GM20431 (cell line): ENCODE measurements around the gene RBFOX2.

Experiments used
- in situ Hi-C: fragments of 300-500 bp; cut with MseI, MboI; formaldehyde crosslinking; loops from one replicate; pipeline ENCODE4 v1.15.0; 2020; ENCODE audit warnings: low sequenced_read_pairs; ENCODE audit not compliant: unreplicated experiment

Gene RBFOX2

DNA sequence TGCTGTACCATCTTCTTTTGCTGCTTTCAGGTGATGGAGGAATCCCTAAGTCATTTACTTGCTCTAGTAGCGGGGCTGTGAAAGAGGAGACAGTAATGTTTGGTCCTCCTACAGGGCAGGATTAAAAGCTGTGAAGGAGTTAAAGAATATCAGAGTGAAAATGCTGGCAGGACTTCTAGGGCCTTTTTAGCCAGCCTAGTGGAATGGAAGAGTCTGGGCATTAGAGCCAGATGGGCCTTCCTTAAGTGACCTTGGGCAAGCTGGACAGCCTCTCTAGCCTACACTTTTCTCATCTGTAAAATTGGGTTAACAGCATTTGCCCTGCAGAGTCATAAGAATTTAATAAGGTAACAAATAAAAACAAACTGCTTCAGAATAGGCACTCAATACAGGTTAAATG is 114.7 kb downstream of the RBFOX2 start:
- in situ Hi-C loops, result no loop called here

DNA sequence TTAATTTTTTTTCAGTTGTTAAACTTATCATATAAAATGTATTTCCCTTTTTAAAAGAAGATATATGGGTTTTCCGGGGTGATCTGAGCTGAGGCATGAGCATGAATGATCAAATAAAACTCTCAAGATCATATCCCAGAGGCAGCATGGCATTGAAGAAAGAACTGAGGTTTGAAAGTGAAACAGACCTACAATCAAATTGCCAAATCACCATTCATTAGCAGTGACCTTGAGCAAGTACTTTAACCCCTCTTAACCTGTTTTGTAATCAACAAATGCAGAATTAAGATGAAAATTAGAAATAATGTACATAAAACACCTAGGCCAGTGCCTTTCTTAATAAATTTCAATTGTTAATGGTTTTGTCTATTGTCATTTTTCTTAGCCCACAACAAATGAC is 116.0 kb downstream of the RBFOX2 start:
- in situ Hi-C loops, result no loop called here

DNA sequence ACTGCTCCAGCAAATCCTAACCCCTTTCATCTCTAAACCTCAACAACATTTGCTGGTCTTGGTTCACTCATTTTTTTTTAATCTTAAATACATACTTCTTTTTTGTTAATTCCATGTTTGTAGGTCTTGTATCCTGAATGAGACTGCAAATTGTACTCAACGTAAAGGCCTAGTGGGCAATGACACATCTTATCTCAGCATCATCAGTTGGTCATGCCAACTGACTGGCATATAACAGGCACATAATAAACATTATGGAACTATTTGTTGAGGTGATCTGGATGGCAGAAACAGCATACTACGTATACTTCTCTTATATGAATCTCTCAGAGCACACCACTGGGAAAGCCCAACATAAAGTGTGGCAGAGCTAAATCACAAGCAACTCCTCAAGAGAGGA is 116.7 kb downstream of the RBFOX2 start:
- in situ Hi-C loops, result no loop called here

DNA sequence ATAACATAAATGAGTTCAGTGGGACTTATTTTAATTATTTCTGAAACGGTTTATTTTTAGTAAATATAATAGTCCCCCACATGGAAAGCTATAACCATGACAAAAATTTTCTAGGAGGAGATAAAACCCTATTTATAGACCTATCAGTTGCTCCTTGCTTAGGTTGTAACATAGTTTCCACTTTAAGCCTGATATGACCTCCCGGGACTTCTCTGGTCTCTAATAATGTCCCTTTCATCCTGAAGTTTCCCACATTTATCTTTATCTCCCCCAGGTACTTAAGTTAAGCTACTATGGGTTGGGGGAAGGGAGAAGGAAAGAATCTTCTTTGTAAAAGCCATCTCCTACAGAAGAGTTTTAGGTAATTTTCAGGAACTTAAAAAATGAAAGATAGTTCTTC is 117.7 kb downstream of the RBFOX2 start:
- in situ Hi-C loops, result no loop called here

- in situ Hi-C loops, result no loop called here
Measured at GRCh38 chr22:35910003-35910769, 118.4 kb downstream of the RBFOX2 start.

DNA sequence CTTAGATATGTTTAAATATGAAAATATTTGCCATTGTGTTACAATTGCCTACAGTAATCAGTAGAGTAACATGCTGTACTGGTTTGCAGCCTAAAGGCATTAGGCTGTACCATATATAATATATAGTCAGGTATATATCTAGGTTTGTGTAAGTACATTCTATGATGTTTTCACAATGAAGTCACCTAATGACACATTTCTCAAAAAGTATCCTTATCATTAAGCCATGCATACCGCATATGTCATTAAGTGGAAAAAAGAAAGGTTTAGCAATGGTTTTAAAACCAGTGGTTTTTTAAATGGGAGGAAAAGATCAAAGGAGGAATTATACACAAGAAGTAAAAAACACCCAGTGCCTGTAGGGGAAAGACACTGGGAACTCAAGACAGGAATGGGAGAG is 122.7 kb downstream of the RBFOX2 start:
- in situ Hi-C loops, result no loop called here

DNA sequence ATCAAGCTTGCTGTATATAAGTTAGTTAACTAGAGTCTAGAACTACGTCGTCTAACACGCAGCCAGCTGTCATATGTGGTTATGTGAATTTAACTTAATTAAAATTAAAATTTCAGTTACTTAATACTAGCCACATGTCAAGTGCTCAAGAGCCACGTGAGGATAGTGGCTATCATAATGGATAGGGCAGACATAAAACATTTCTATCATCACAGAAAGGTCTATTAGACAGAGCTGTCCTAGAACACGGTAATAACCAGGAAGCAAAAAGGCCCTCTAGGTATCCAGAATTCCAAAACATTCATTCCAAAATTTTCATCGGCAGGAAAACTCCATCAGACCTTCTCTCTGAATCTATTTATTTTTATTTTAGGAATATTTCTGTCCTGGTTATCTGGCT is 123.9 kb downstream of the RBFOX2 start:
- in situ Hi-C loops, result no loop called here

GRCh38 chr22:35904336-35904692 is 124.3 kb downstream of the RBFOX2 start:
- in situ Hi-C loops, result no loop called here

DNA sequence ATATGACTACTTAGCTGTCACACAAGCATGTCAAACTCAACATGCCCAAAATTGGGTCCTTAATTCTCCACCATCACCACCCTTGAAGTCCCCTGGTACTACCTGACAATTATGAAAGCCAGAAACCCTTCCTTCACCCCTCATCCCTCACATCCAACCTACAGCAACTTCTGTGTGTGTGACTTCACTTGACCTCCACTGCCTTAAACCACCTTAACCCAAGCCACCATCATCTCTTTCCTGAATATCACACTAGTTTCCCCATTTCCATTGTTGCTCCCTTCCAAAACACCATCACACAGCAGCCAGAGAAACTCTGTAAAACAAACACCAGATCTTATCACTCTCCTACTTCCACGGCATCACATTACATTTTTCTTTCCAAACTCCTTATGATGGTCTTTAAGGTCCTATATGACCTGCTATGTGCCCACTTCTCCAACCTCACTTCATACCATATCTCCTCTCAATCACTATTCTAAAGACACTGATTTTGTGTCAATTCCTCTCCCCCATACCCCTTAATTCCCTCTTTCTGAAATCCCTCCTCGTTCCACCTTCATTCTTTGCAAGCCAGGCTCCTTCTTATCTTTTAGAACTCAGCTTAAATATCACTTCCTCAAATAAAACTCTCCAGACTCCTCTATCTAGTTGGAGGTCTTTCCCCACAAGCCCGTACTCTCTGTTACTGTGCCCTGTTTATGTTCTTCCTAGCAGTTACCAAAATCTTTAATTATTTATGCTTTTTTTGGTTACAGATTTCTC is 124.9 kb downstream of the RBFOX2 start:
- in situ Hi-C loops, result no loop called here

GRCh38 chr22:35900483-35901168 is 128.0 kb downstream of the RBFOX2 start:
- in situ Hi-C loops, result no loop called here

GRCh38 chr22:35899736-35900135 is 128.9 kb downstream of the RBFOX2 start:
- in situ Hi-C loops, result no loop called here

DNA sequence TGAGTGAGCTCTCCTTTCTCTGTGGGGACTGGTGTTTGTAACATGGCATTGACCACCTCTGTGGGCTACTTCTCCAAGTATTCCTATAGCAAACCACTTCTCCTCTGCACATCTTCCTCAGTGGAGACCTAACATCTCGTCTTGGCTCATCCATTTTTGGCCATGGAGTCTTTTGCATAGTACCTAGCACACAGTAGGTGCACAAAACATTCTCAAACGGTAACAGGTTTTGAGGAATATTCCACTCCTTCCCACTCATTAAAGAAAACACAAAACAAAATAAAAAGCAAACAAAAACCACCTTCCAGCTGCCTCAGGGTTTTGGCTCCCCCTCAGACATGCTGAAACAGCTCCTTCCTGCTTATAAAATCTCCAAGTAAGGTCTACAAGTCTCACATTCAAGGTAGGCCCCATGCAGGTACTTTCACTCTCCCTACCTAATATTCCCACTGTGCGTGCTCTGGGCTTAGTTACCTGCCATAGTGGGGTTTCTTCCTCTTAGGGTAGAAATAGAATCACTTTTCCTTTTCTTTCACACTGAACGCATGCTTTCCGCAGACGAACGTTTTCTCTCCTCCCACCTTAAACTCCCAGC is 132.4 kb downstream of the RBFOX2 start:
- in situ Hi-C loops, result no loop called here

GRCh38 chr22:35894937-35895708 is 133.5 kb downstream of the RBFOX2 start:
- in situ Hi-C loops, result no loop called here

GRCh38 chr22:35894464-35894878 is 134.2 kb downstream of the RBFOX2 start:
- in situ Hi-C loops, result no loop called here

DNA sequence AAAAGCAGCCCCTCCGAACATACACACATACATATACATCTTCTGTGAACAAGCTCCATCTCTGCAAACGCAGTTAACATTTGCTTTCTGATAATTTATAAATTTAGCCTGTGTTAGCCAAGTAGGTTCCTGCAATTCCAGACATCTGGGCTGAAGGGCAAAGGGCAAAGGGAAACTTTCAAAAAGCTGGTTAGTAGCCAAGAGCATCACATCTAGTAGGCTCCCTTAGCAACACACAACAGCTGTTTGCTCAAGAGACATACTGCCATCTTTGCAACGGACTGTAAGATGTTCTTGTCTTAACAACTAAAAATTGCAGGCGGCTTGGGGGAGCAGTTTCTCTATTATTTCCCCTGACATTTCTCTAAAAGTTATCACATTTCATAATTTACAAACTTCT is 134.9 kb downstream of the RBFOX2 start:
- in situ Hi-C loops, result no loop called here

GRCh38 chr22:35892192-35892591 is 136.4 kb downstream of the RBFOX2 start:
- in situ Hi-C loops, result no loop called here

GRCh38 chr22:35891442-35891841 is 137.2 kb downstream of the RBFOX2 start:
- in situ Hi-C loops, result no loop called here

DNA sequence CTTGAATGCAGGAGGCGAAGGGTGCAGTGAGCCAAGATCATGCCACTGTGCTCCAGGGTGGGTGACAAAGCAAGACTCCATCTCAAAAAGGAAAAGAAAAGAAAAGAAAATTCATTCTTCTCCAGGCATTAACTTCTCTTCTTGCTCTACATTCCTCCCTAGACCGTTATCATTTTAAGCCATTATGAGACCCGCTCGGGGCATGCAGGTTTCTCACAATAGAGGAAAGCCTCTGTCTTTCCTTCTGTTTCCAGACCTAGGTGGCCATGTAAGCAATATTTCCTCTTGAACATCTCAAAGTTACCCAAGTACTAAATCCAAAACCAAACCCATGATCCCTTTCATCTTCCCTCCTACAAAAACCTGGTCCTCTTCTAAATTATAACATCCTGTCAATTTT is 139.6 kb downstream of the RBFOX2 start:
- in situ Hi-C loops, result no loop called here

DNA sequence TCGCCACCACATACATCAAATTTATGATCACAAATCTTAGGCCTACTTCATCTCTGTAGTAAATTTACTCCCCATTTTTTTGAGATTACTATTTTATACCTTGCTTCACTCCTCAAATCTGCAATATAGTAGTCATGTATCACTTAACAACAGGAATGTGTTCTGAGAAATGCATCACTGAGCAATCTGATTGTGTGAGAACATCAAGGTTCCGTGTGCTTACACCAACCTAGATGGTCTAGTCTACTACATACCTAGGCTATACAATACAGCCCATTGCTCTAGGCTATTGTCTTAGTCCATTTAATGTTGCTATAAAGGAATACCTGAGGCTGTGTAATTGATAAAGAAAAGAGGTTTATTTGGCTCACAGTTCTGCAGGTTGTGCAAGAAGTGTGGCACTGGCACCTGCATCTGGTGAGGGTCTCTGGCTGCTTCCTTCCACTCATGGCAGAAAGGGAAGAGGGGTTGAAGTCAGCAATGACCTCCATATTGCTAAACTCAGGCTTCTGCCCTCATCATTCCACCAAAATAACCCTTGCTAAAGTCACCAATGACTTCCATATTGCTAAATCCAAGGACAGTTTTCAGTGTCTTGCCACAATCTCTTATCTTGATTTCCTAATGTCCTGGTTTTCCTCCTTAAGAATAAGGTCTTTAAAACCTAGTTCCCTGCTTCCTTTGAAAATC is 140.3 kb downstream of the RBFOX2 start:
- in situ Hi-C loops, result no loop called here
